Activated naive CD4-positive, alpha-beta T cell treated with anti-CD3 and anti-CD28 coated beads, Interleukin-2, amount 50 U/mL, for 72 hours (primary cell): ENCODE data around the gene PTPRG. TPM values are rescaled to one million over a fixed set of nuclear protein-coding genes. Genes with fewer than 3 reads are reported as not detected.
A peak's percentile ranks its signal among the peaks of the same experiment; 100 is the strongest.

Source experiments
- ATAC-seq, 2 donors: fragments of 150-1000 bp; cut with Tn5 transposase; 2 replicates each; pipeline ENCODE4 v1.10.0; 2021; ENCODE audit warnings: mild to moderate bottlenecking in 2 of 2, moderate library complexity in 2 of 2
- DNase-seq, 2 donors: peaks; one replicate each; pipeline ENCODE4 v3.0.0; 2021 to 2022; ENCODE audit warnings: low spot score in 2 of 2
- H3K27ac Mint-ChIP-seq, 2 donors: one replicate each; pipeline ENCODE4 v1.8.0; 2022; ENCODE audit warnings: mild to moderate bottlenecking in 2 of 2, mixed read lengths in 2 of 2
- H3K36me3 Mint-ChIP-seq, 2 donors: one replicate each; pipeline ENCODE4 v1.8.0; 2022; ENCODE audit warnings: mixed read lengths in 2 of 2
- H3K9me3 Mint-ChIP-seq, 2 donors: one replicate each; pipeline ENCODE4 v1.8.0; 2022; ENCODE audit warnings: mixed read lengths in 2 of 2
- total RNA-seq, 2 donors: library from RNA; stranded (reverse); gene quantifications; one replicate each; pipeline ENCODE4 v1.2.3, GENCODE V29; 2022

Gene PTPRG
- total RNA-seq, 2 donors from 2014 or later, result 0.11 to 0.45 TPM

- DNase-seq (no peak), ATAC-seq (no peak)
- peaks cover 0 to 5% of the 10 kb centered on the region in 2 donors for H3K36me3 Mint-ChIP-seq
- H3K27ac Mint-ChIP-seq, result no peak overlapping the region
- peaks cover 0 to 3% of the 10 kb centered on the region in 2 donors for H3K9me3 Mint-ChIP-seq
Measured at GRCh38 chr3:61841111-61841845, 279.9 kb downstream of the PTPRG start.

DNA sequence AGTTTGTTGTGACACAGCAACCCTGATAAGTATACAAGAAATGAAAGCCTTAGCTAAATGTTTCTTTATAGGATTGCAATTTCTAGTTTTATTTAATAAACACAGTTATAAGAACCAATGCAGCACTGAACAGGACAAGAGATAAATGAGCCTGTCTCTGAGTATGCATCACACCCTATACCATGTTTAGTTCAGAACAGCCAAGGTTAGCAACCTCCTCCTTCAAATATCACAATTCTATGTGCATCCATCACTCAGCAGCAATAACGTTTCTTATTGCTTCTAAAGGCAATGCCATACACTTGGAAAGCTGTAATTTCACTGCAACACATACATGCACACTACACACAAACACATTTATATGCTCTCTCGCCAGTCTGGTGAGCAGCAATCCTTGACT is 280.6 kb downstream of the PTPRG start:
- DNase-seq, result no peak
- Mint-ChIP-seq H3K27ac (no peak overlapping the region), H3K9me3 (peaks cover 0 to 3% of the 10 kb centered on the region in 2 donors), H3K36me3 (peaks cover 0 to 5% of the 10 kb centered on the region in 2 donors)
- no peak for ATAC-seq

DNA sequence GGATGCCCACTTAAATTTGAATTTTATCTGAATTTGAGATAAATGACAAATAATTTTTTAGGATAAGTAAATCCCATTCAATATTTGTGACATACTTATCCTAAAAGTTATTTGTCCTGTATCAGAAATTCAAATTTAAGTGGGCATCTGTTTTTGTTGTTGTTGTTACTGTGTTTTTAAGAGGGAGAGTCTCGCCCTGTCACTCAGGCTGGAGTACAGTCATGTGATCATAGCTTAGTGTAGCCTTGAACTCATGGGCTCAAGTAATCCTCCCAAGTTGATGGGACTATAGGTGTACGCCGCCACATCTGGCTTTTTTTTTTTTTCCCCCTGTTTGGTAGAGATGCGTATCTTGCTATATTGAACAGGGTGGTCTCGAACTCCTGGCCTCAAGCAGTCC is 283.0 kb downstream of the PTPRG start:
- H3K36me3 Mint-ChIP-seq, result peaks cover 0 to 5% of the 10 kb centered on the region in 2 donors
- no peak for ATAC-seq
- no peak for DNase-seq
- peaks cover 0 to 3% of the 10 kb centered on the region in 2 donors for H3K9me3 Mint-ChIP-seq
- H3K27ac Mint-ChIP-seq, result no peak overlapping the region

DNA sequence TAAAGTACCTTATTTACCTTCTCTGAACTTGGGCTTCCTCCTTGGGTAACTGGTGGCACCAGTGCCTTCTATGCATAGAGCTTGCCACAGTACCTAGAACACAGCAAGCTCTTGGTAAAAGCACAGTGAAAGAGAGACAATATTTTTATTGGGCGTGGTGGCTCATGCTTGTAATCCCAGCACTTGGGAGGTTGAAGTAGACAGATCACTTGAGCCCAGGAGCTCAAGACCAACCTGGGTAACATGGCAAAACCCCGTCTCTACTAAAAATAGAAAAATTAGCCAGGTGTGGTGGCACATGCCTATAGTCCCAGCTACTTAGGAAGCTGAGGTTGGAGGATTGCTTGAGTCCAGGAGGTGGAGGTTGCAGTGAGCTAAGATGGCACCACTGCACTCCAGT is 285.1 kb downstream of the PTPRG start:
- ATAC-seq (no peak), DNase-seq (no peak)
- Mint-ChIP-seq H3K27ac (no peak overlapping the region), H3K36me3 (peaks cover 0 to 5% of the 10 kb centered on the region in 2 donors), H3K9me3 (peaks cover 0 to 3% of the 10 kb centered on the region in 2 donors)

- Mint-ChIP-seq H3K9me3 (peaks cover 0 to 3% of the 10 kb centered on the region in 2 donors), H3K27ac (no peak overlapping the region), H3K36me3 (peaks cover 0 to 5% of the 10 kb centered on the region in 2 donors)
- DNase-seq (no peak), ATAC-seq (no peak)
Measured at GRCh38 chr3:61847784-61848462, 286.6 kb downstream of the PTPRG start.

DNA sequence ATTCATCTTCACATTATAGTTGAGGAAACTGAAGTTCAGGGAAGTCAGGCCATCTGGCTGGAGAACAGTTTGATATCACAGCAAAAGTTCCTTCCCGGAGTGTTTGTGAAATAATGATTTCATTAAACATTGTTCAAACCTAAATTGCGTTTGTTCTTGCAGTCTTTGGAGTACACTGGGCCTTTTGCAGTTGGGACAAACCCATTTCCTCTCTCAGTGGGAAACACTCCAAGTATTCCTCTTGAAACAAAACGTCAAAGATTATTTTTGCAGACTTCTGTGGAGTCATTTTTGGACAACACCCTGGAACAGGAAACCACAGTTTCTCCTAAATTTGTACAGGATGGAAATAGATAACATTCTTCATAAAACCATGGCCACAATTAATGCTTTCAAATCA is 287.5 kb downstream of the PTPRG start:
- peaks cover 0 to 3% of the 10 kb centered on the region in 2 donors for H3K9me3 Mint-ChIP-seq
- H3K36me3 Mint-ChIP-seq, result peaks cover 0 to 5% of the 10 kb centered on the region in 2 donors
- H3K27ac Mint-ChIP-seq, result peak overlapping the region in 1 of 2 donors; percentile 53
- DNase-seq (no peak), ATAC-seq (no peak)

GRCh38 chr3:61853912-61854311 is 292.5 kb downstream of the PTPRG start:
- Mint-ChIP-seq H3K9me3 (no peaks in the 10 kb centered on the region), H3K27ac (no peak overlapping the region), H3K36me3 (no peaks in the 10 kb centered on the region)
- DNase-seq (no peak), ATAC-seq (no peak)

- Mint-ChIP-seq H3K36me3 (no peaks in the 10 kb centered on the region), H3K27ac (no peak overlapping the region), H3K9me3 (no peaks in the 10 kb centered on the region)
- DNase-seq, result no peak
- ATAC-seq, result no peak
Measured at GRCh38 chr3:61855211-61855610, 293.8 kb downstream of the PTPRG start.

GRCh38 chr3:61857297-61857696 is 295.9 kb downstream of the PTPRG start:
- H3K9me3 Mint-ChIP-seq, result no peaks in the 10 kb centered on the region
- no peaks in the 10 kb centered on the region for H3K36me3 Mint-ChIP-seq
- no peak overlapping the region for H3K27ac Mint-ChIP-seq
- ATAC-seq (no peak), DNase-seq (no peak)

- H3K27ac Mint-ChIP-seq, result no peak overlapping the region
- no peaks in the 10 kb centered on the region for H3K9me3 Mint-ChIP-seq
- DNase-seq, result no peak
- ATAC-seq, result no peak
- H3K36me3 Mint-ChIP-seq, result no peaks in the 10 kb centered on the region
Measured at GRCh38 chr3:61858054-61858453, 296.7 kb downstream of the PTPRG start.

DNA sequence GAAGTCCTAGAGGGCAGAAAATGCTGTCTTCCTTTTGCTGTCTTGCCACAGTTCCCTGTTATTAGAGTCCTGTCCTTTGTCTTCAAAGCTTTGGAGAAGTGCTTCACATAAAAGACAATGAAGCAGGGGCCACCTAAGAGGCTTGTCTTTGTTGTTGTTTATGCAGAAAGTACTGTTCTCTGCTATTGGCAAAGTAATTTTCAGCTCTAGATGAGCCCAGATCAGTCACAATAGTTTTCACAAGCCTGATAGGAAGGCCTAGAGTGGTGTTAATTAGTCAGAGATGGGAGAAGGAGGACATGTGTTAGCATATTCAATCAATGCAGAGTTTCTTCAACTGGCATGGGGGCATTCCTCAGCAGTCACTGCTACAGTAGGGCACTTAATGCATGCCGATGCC is 300.0 kb downstream of the PTPRG start:
- no peaks in the 10 kb centered on the region for H3K36me3 Mint-ChIP-seq
- no peak for DNase-seq
- no peaks in the 10 kb centered on the region for H3K9me3 Mint-ChIP-seq
- H3K27ac Mint-ChIP-seq, result no peak overlapping the region
- no peak for ATAC-seq

DNA sequence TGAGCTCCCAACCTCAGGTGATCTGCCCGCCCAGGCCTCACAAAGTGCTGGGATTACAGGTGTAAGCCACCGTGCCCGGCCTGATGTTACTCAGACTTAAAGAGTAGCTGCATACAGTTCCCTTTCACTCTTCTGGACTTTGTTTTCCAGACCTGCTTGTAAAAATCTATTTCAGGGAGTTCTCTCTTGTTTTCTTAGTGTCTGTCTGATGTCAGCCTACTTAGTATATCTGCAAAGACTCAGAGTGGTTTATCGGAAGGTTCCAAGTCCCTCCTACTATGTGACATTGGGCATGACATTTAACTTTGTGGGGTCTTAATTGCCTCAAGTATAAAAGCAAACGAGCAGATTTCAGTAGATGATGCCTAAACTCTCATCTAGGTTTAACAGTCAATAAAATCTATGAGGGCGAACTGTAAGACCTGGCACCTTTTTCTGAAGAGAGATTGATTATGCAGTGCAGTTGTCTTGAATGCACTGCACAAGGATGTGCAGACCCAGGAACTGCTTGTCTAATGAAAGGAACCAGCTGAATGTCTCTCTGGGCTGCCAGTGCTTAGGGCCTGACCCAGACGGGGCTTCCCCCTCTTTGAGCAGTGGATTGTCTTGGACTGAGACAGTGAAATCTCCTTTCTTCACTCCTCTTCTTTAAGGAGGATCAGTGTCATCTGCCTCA is 301.4 kb downstream of the PTPRG start:
- Mint-ChIP-seq H3K9me3 (no peaks in the 10 kb centered on the region), H3K36me3 (no peaks in the 10 kb centered on the region), H3K27ac (no peak overlapping the region)
- no peak for ATAC-seq
- no peak for DNase-seq

GRCh38 chr3:61863579-61863978 is 302.2 kb downstream of the PTPRG start:
- DNase-seq (no peak), ATAC-seq (no peak)
- H3K9me3 Mint-ChIP-seq, result no peaks in the 10 kb centered on the region
- H3K27ac Mint-ChIP-seq, result no peak overlapping the region
- H3K36me3 Mint-ChIP-seq, result no peaks in the 10 kb centered on the region

- Mint-ChIP-seq H3K27ac (no peak overlapping the region), H3K36me3 (no peaks in the 10 kb centered on the region), H3K9me3 (no peaks in the 10 kb centered on the region)
- ATAC-seq, result no peak
- no peak for DNase-seq
Measured at GRCh38 chr3:61864886-61865285, 303.5 kb downstream of the PTPRG start.

DNA sequence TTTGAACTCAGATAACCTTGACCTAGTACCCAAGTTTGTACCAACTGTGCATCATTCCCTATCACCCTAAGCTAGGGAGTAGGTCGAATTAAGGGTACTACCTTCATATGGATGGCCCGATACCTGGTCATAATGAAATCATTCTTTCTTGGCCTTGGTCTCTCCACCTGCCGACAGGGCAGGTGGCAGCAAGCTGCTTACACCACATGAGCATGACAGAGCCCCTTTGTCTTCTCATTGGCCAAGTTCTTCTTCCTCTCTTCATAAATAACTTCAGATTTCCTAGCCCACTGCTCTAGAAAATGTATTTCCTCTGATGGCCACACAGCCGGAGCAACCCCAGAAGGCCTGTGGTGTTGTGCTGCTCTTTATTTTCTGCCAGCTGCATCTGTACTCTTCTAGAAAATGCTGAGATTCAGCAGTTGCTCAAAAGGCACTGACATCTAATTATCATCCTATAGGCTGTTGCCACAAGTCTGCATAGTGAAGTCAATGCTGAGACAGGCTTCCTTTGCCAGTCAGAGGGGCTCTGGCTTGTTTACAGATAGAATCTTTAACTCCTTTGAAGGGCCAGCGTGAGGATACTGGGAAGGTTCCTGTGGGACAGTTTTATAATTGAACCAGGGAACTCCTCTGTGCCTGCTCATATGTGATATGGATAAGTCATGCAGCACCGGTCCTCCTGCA is 304.2 kb downstream of the PTPRG start:
- DNase-seq, result no peak
- Mint-ChIP-seq H3K27ac (no peak overlapping the region), H3K36me3 (no peaks in the 10 kb centered on the region), H3K9me3 (no peaks in the 10 kb centered on the region)
- ATAC-seq, result no peak

DNA sequence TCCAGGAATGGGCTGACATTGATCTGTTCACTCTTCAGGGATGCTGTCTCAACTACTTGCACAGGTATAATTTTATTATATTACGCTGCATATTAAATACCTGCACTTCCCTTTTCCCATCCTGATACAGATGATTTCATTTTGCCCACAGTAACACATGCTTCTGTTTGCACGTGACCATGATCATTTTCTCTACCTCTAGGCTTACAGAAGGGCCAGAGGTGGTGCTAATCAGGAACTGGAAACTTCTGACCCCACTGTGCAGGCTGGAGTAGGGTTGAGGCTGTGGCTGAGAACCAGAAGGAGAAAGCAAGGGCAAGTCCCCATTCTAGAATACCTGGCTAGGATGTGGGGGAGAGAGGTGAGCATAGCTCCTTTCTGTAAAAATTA is 304.8 kb downstream of the PTPRG start:
- no peak for DNase-seq

GRCh38 chr3:61866961-61867461 is 305.6 kb downstream of the PTPRG start:
- no peaks in the 10 kb centered on the region for H3K9me3 Mint-ChIP-seq
- no peak for ATAC-seq
- DNase-seq, result no peak
- H3K36me3 Mint-ChIP-seq, result no peaks in the 10 kb centered on the region
- H3K27ac Mint-ChIP-seq, result no peak overlapping the region

More for the DNA sequence above, 304.8 kb downstream of the PTPRG start:
- Mint-ChIP-seq H3K27ac (no peak overlapping the region), H3K9me3 (no peaks in the 10 kb centered on the region), H3K36me3 (no peaks in the 10 kb centered on the region)
- ATAC-seq, result no peak
